ENCODE data around the gene HKDC1.

Gene HKDC1

DNA sequence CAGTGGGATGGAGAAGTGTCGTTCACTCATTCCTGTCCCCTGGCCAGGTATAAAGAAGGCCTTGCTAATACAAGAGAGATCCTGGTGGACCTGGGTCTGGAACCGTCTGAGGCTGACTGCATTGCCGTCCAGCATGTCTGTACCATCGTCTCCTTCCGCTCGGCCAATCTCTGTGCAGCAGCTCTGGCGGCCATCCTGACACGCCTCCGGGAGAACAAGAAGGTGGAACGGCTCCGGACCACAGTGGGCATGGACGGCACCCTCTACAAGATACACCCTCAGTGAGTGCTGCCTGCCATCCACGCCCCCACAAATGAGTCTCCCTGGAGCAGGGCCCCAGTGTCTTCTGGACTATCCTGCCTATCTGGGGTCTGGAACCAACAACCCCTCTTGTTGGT is 27.2 kb downstream of the HKDC1 start:
- no peak overlapping the region for H3K27ac ChIP-seq (ENCODE audit: extremely low read depth, low read depth, low read length)
- no peaks in the 10 kb centered on the region for H3K9me3 ChIP-seq (ENCODE audit: control insufficient read depth, insufficient read depth, low read depth, low read length)
- TF ChIP-seq OSR2 (tag by site-specific recombination; IDR thresholded peaks at IDR 0.05) = no peak
- TF ChIP-seq, protein P1, sequence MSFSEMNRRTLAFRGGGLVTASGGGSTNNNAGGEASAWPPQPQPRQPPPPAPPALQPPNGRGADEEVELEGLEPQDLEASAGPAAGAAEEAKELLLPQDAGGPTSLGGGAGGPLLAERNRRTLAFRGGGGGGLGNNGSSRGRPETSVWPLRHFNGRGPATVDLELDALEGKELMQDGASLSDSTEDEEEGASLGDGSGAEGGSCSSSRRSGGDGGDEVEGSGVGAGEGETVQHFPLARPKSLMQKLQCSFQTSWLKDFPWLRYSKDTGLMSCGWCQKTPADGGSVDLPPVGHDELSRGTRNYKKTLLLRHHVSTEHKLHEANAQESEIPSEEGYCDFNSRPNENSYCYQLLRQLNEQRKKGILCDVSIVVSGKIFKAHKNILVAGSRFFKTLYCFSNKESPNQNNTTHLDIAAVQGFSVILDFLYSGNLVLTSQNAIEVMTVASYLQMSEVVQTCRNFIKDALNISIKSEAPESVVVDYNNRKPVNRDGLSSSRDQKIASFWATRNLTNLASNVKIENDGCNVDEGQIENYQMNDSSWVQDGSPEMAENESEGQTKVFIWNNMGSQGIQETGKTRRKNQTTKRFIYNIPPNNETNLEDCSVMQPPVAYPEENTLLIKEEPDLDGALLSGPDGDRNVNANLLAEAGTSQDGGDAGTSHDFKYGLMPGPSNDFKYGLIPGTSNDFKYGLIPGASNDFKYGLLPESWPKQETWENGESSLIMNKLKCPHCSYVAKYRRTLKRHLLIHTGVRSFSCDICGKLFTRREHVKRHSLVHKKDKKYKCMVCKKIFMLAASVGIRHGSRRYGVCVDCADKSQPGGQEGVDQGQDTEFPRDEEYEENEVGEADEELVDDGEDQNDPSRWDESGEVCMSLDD (tag by site-specific recombination; IDR thresholded peaks at IDR 0.05) = no peak
- TF ChIP-seq, protein P2, sequence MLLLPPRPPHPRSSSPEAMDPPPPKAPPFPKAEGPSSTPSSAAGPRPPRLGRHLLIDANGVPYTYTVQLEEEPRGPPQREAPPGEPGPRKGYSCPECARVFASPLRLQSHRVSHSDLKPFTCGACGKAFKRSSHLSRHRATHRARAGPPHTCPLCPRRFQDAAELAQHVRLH (tag by site-specific recombination; IDR thresholded peaks at IDR 0.05) = no peak
- TF ChIP-seq ZNF202 (tag by site-specific recombination; IDR thresholded peaks at IDR 0.05; ENCODE audit: borderline replicate concordance) = no peak
- no peak for TF ChIP-seq ZFP37 (tag by site-specific recombination; IDR thresholded peaks at IDR 0.05)
- TF ChIP-seq ZBTB21 (tag by site-specific recombination; IDR thresholded peaks at IDR 0.05) = no peak
- no peak overlapping the region for H3K4me3 ChIP-seq (ENCODE audit: low read depth, low read length)
- H3K4me1 ChIP-seq (ENCODE audit: control insufficient read depth, insufficient read depth, low read length) = no peaks in the 10 kb centered on the region
- CTCF ChIA-PET = interaction anchor here (0.6 to 1.3 kb wide), 2 partner anchors 10 to 159 kb away, joined by 3 to 4 read pairs; no protein-coding TSS in a partner anchor
- POLR2A ChIA-PET = no interaction called here
- no peaks in the 10 kb centered on the region for H3K36me3 ChIP-seq (ENCODE audit: control insufficient read depth in 2 of 2, insufficient read depth in 1 of 2, low read length in 2 of 2)

DNA sequence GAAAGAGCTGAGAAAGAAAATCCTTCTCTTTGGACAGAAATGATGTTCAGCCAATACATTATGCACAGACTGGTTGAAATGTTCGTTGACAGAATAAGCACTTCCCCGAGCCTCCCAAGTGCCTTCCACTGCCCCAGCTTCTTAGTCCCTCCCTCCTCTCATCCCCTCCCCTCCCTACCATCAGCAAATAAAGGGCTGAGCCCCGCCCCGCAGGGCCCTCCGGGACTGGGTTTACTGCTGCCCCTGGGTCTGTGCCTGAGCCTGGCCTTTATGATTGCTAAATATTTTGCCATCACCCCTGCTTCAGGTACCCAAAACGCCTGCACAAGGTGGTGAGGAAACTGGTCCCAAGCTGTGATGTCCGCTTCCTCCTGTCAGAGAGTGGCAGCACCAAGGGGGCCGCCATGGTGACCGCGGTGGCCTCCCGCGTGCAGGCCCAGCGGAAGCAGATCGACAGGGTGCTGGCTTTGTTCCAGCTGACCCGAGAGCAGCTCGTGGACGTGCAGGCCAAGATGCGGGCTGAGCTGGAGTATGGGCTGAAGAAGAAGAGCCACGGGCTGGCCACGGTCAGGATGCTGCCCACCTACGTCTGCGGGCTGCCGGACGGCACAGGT is 28.1 kb downstream of the HKDC1 start:
- Histone ChIP-seq H3K36me3 (ENCODE audit: control insufficient read depth in 2 of 2, insufficient read depth in 1 of 2, low read length in 2 of 2) (no peaks in the 10 kb centered on the region), H3K4me3 (ENCODE audit: low read depth, low read length) (no peak overlapping the region), H3K9me3 (ENCODE audit: control insufficient read depth, insufficient read depth, low read depth, low read length) (no peaks in the 10 kb centered on the region), H3K4me1 (ENCODE audit: control insufficient read depth, insufficient read depth, low read length) (no peaks in the 10 kb centered on the region), H3K27ac (ENCODE audit: extremely low read depth, low read depth, low read length) (no peak overlapping the region)
- TF ChIP-seq MEIS1 (CRISPR knock-in tag; IDR thresholded peaks at IDR 0.05; ENCODE audit: borderline replicate concordance) (no peak), ZNF10 (tag by site-specific recombination; IDR thresholded peaks at IDR 0.05) (no peak), KLF10 (tag by site-specific recombination; IDR thresholded peaks at IDR 0.05) (no peak), ZSCAN30 (tag by site-specific recombination; IDR thresholded peaks at IDR 0.05) (no peak), ZNF350 (tag by site-specific recombination; IDR thresholded peaks at IDR 0.05) (no peak), ZFP41 (tag by site-specific recombination; IDR thresholded peaks at IDR 0.05; ENCODE audit: borderline replicate concordance) (no peak), ZNF501 (tag by site-specific recombination; IDR thresholded peaks at IDR 0.05) (no peak), ZNF138 (tag by site-specific recombination; IDR thresholded peaks at IDR 0.05; ENCODE audit: borderline replicate concordance) (no peak), ZNF514 (tag by site-specific recombination; IDR thresholded peaks at IDR 0.05) (no peak), ZBTB1 (tag by site-specific recombination; IDR thresholded peaks at IDR 0.05) (no peak), ZIC2 (tag by site-specific recombination; IDR thresholded peaks at IDR 0.05) (no peak), ZNF37A (tag by site-specific recombination; IDR thresholded peaks at IDR 0.05) (no peak), ZNF529 (tag by site-specific recombination; IDR thresholded peaks at IDR 0.05; ENCODE audit: insufficient replicate concordance) (no peak)
- TF ChIP-seq, protein P3, sequence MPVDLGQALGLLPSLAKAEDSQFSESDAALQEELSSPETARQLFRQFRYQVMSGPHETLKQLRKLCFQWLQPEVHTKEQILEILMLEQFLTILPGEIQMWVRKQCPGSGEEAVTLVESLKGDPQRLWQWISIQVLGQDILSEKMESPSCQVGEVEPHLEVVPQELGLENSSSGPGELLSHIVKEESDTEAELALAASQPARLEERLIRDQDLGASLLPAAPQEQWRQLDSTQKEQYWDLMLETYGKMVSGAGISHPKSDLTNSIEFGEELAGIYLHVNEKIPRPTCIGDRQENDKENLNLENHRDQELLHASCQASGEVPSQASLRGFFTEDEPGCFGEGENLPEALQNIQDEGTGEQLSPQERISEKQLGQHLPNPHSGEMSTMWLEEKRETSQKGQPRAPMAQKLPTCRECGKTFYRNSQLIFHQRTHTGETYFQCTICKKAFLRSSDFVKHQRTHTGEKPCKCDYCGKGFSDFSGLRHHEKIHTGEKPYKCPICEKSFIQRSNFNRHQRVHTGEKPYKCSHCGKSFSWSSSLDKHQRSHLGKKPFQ (tag by site-specific recombination; IDR thresholded peaks at IDR 0.05) = no peak
- TF ChIP-seq, protein P4, sequence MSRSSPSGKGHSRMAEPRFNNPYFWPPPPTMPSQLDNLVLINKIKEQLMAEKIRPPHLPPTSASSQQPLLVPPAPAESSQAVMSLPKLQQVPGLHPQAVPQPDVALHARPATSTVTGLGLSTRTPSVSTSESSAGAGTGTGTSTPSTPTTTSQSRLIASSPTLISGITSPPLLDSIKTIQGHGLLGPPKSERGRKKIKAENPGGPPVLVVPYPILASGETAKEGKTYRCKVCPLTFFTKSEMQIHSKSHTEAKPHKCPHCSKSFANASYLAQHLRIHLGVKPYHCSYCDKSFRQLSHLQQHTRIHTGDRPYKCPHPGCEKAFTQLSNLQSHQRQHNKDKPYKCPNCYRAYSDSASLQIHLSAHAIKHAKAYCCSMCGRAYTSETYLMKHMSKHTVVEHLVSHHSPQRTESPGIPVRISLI (tag by site-specific recombination; IDR thresholded peaks at IDR 0.05) = no peak
- TF ChIP-seq, protein P5, sequence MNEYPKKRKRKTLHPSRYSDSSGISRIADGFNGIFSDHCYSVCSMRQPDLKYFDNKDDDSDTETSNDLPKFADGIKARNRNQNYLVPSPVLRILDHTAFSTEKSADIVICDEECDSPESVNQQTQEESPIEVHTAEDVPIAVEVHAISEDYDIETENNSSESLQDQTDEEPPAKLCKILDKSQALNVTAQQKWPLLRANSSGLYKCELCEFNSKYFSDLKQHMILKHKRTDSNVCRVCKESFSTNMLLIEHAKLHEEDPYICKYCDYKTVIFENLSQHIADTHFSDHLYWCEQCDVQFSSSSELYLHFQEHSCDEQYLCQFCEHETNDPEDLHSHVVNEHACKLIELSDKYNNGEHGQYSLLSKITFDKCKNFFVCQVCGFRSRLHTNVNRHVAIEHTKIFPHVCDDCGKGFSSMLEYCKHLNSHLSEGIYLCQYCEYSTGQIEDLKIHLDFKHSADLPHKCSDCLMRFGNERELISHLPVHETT (tag by site-specific recombination; IDR thresholded peaks at IDR 0.05) = no peak
- TF ChIP-seq, protein P6, sequence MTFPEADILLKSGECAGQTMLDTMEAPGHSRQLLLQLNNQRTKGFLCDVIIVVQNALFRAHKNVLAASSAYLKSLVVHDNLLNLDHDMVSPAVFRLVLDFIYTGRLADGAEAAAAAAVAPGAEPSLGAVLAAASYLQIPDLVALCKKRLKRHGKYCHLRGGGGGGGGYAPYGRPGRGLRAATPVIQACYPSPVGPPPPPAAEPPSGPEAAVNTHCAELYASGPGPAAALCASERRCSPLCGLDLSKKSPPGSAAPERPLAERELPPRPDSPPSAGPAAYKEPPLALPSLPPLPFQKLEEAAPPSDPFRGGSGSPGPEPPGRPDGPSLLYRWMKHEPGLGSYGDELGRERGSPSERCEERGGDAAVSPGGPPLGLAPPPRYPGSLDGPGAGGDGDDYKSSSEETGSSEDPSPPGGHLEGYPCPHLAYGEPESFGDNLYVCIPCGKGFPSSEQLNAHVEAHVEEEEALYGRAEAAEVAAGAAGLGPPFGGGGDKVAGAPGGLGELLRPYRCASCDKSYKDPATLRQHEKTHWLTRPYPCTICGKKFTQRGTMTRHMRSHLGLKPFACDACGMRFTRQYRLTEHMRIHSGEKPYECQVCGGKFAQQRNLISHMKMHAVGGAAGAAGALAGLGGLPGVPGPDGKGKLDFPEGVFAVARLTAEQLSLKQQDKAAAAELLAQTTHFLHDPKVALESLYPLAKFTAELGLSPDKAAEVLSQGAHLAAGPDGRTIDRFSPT (tag by site-specific recombination; IDR thresholded peaks at IDR 0.05) = no peak
- ChIA-PET POLR2A (no interaction called here), CTCF (interaction anchor here (1.6 kb wide), 1 partner anchor 10 kb away, joined by 3 read pairs; no protein-coding TSS in a partner anchor)
